Measurements from ENCODE around the gene GALP. TPM values are rescaled to one million over a fixed set of nuclear protein-coding genes. Genes with fewer than 3 reads are reported as not detected.
A peak's percentile ranks its signal among the peaks of the same experiment; 100 is the strongest.

GALP gene
- total and polyA plus RNA-seq, 5 donors from 2014 or later: not detected

- Mint-ChIP-seq H3K27me3 (no peaks in the 10 kb centered on the region), H3K36me3 (peaks cover 13% of the 10 kb centered on the region), H3K4me3 (no peak overlapping the region), H3K9me3 (no peaks in the 10 kb centered on the region), H3K4me1 (peaks cover 4 to 24% (median 10%) of the 10 kb centered on the region in 4 donors), H3K27ac (no peak overlapping the region)
- Histone ChIP-seq H3K4me1 (ENCODE audit: control insufficient read depth, insufficient read depth, low read length, poor library complexity, severe bottlenecking) (no peaks in the 10 kb centered on the region), H3K27ac (ENCODE audit: insufficient read depth, low read length, poor library complexity, severe bottlenecking) (no peak overlapping the region), H3K27me3 (ENCODE audit: control insufficient read depth, insufficient read depth, low read length) (no peaks in the 10 kb centered on the region), H3K4me3 (ENCODE audit: low read depth, low read length) (no peak overlapping the region), H3K9me3 (ENCODE audit: control insufficient read depth in 2 of 2, low read length in 2 of 2) (no peaks in the 10 kb centered on the region), H3K36me3 (ENCODE audit: control insufficient read depth, insufficient read depth, low read length) (peaks cover 19% of the 10 kb centered on the region)
- no peak for DNase-seq
- ATAC-seq (ENCODE audit: low read depth in 2 of 2): no peak
Observed at GRCh38 chr19:56149656-56150038, 26.2 kb upstream of the GALP start.

- no peak for DNase-seq
- no peaks in the 10 kb centered on the region for H3K9me3 ChIP-seq (ENCODE audit: control insufficient read depth in 2 of 2, low read length in 2 of 2)
- no peak overlapping the region for H3K27ac Mint-ChIP-seq
Observed at GRCh38 chr19:56150358-56150757, 25.4 kb upstream of the GALP start.

GRCh38 chr19:56152644-56153043 is 23.2 kb upstream of the GALP start:
- Histone ChIP-seq H3K4me1 (ENCODE audit: control insufficient read depth, insufficient read depth, low read length, poor library complexity, severe bottlenecking) (no peaks in the 10 kb centered on the region), H3K27me3 (ENCODE audit: control insufficient read depth, insufficient read depth, low read length) (no peaks in the 10 kb centered on the region), H3K9me3 (ENCODE audit: control insufficient read depth in 2 of 2, low read length in 2 of 2) (no peaks in the 10 kb centered on the region), H3K27ac (ENCODE audit: insufficient read depth, low read length, poor library complexity, severe bottlenecking) (no peak overlapping the region), H3K36me3 (ENCODE audit: control insufficient read depth, insufficient read depth, low read length) (peaks cover 35% of the 10 kb centered on the region), H3K4me3 (ENCODE audit: low read depth, low read length) (no peak overlapping the region)
- no peaks in the 10 kb centered on the region for H3K9me3 Mint-ChIP-seq
- no peak for ATAC-seq (ENCODE audit: low read depth in 2 of 2)
- H3K27ac Mint-ChIP-seq: peak overlapping the region in 1 of 3 donors; percentile 20
- DNase-seq: no peak
- no peaks in the 10 kb centered on the region for H3K27me3 Mint-ChIP-seq
- peaks cover 4 to 24% (median 11%) of the 10 kb centered on the region in 4 donors for H3K4me1 Mint-ChIP-seq
- H3K4me3 Mint-ChIP-seq: no peak overlapping the region
- H3K36me3 Mint-ChIP-seq: peaks cover 26% of the 10 kb centered on the region

More at GRCh38 chr19:56150358-56150757, 25.4 kb upstream of the GALP start:
- Mint-ChIP-seq H3K4me3 (no peak overlapping the region), H3K36me3 (peaks cover 17% of the 10 kb centered on the region), H3K27me3 (no peaks in the 10 kb centered on the region), H3K4me1 (peaks cover 4 to 24% (median 11%) of the 10 kb centered on the region in 4 donors), H3K9me3 (no peaks in the 10 kb centered on the region)
- Histone ChIP-seq H3K27me3 (ENCODE audit: control insufficient read depth, insufficient read depth, low read length) (no peaks in the 10 kb centered on the region), H3K4me1 (ENCODE audit: control insufficient read depth, insufficient read depth, low read length, poor library complexity, severe bottlenecking) (no peaks in the 10 kb centered on the region), H3K27ac (ENCODE audit: insufficient read depth, low read length, poor library complexity, severe bottlenecking) (no peak overlapping the region), H3K4me3 (ENCODE audit: low read depth, low read length) (no peak overlapping the region), H3K36me3 (ENCODE audit: control insufficient read depth, insufficient read depth, low read length) (peaks cover 25% of the 10 kb centered on the region)
- ATAC-seq (ENCODE audit: low read depth in 2 of 2): no peak

- DNase-seq (no peak), ATAC-seq (ENCODE audit: low read depth in 2 of 2) (no peak)
- Histone ChIP-seq H3K9me3 (ENCODE audit: control insufficient read depth in 2 of 2, low read length in 2 of 2) (no peaks in the 10 kb centered on the region), H3K4me1 (ENCODE audit: control insufficient read depth, insufficient read depth, low read length, poor library complexity, severe bottlenecking) (no peaks in the 10 kb centered on the region), H3K27ac (ENCODE audit: insufficient read depth, low read length, poor library complexity, severe bottlenecking) (no peak overlapping the region), H3K27me3 (ENCODE audit: control insufficient read depth, insufficient read depth, low read length) (no peaks in the 10 kb centered on the region), H3K36me3 (ENCODE audit: control insufficient read depth, insufficient read depth, low read length) (peaks cover 27% of the 10 kb centered on the region), H3K4me3 (ENCODE audit: low read depth, low read length) (no peak overlapping the region)
- Mint-ChIP-seq H3K4me3 (no peak overlapping the region), H3K27ac (peak overlapping the region; percentile 27 to 39 (median 28)), H3K27me3 (no peaks in the 10 kb centered on the region), H3K36me3 (peaks cover 23% of the 10 kb centered on the region), H3K9me3 (no peaks in the 10 kb centered on the region), H3K4me1 (peaks cover 4 to 21% (median 11%) of the 10 kb centered on the region in 4 donors)
Observed at GRCh38 chr19:56153507-56153906, 22.3 kb upstream of the GALP start.

- no peaks in the 10 kb centered on the region for H3K4me1 ChIP-seq (ENCODE audit: control insufficient read depth, insufficient read depth, low read length, poor library complexity, severe bottlenecking)
- H3K27ac Mint-ChIP-seq: no peak overlapping the region
- no peak overlapping the region for H3K4me3 ChIP-seq (ENCODE audit: low read depth, low read length)
- peaks cover 23% of the 10 kb centered on the region for H3K36me3 ChIP-seq (ENCODE audit: control insufficient read depth, insufficient read depth, low read length)
- DNase-seq: no peak
- peaks cover 3 to 18% (median 10%) of the 10 kb centered on the region in 4 donors for H3K4me1 Mint-ChIP-seq
- H3K27me3 ChIP-seq (ENCODE audit: control insufficient read depth, insufficient read depth, low read length): no peaks in the 10 kb centered on the region
- H3K9me3 Mint-ChIP-seq: peaks cover 0 to 6% (median 0%) of the 10 kb centered on the region in 7 donors
- no peaks in the 10 kb centered on the region for H3K9me3 ChIP-seq (ENCODE audit: control insufficient read depth in 2 of 2, low read length in 2 of 2)
- no peak for ATAC-seq (ENCODE audit: low read depth in 2 of 2)
- H3K27ac ChIP-seq (ENCODE audit: insufficient read depth, low read length, poor library complexity, severe bottlenecking): no peak overlapping the region
- H3K4me3 Mint-ChIP-seq: no peak overlapping the region
- peaks cover 24% of the 10 kb centered on the region for H3K36me3 Mint-ChIP-seq
- H3K27me3 Mint-ChIP-seq: no peaks in the 10 kb centered on the region
Observed at GRCh38 chr19:56155124-56155687, 20.6 kb upstream of the GALP start.

GRCh38 chr19:56156768-56157167 is 19.0 kb upstream of the GALP start:
- Mint-ChIP-seq H3K27me3 (no peaks in the 10 kb centered on the region), H3K9me3 (peaks cover 0 to 6% (median 0%) of the 10 kb centered on the region in 7 donors), H3K4me3 (no peak overlapping the region), H3K36me3 (peaks cover 24% of the 10 kb centered on the region), H3K27ac (no peak overlapping the region), H3K4me1 (peaks cover 0 to 17% (median 10%) of the 10 kb centered on the region in 4 donors)
- Histone ChIP-seq H3K4me3 (ENCODE audit: low read depth, low read length) (no peak overlapping the region), H3K27me3 (ENCODE audit: control insufficient read depth, insufficient read depth, low read length) (no peaks in the 10 kb centered on the region), H3K27ac (ENCODE audit: insufficient read depth, low read length, poor library complexity, severe bottlenecking) (no peak overlapping the region), H3K4me1 (ENCODE audit: control insufficient read depth, insufficient read depth, low read length, poor library complexity, severe bottlenecking) (no peaks in the 10 kb centered on the region), H3K36me3 (ENCODE audit: control insufficient read depth, insufficient read depth, low read length) (peaks cover 23% of the 10 kb centered on the region), H3K9me3 (ENCODE audit: control insufficient read depth in 2 of 2, low read length in 2 of 2) (no peaks in the 10 kb centered on the region)
- DNase-seq: no peak
- no peak for ATAC-seq (ENCODE audit: low read depth in 2 of 2)

GRCh38 chr19:56158170-56158757 is 17.5 kb upstream of the GALP start:
- Mint-ChIP-seq H3K27ac (no peak overlapping the region), H3K27me3 (no peaks in the 10 kb centered on the region), H3K4me1 (peaks cover 0 to 7% (median 6%) of the 10 kb centered on the region in 4 donors), H3K4me3 (no peak overlapping the region), H3K36me3 (peaks cover 27% of the 10 kb centered on the region), H3K9me3 (peaks cover 0 to 6% (median 0%) of the 10 kb centered on the region in 7 donors)
- H3K27ac ChIP-seq (ENCODE audit: insufficient read depth, low read length, poor library complexity, severe bottlenecking): no peak overlapping the region
- H3K36me3 ChIP-seq (ENCODE audit: control insufficient read depth, insufficient read depth, low read length): peaks cover 23% of the 10 kb centered on the region
- DNase-seq (no peak), ATAC-seq (ENCODE audit: low read depth in 2 of 2) (no peak)
- no peak overlapping the region for H3K4me3 ChIP-seq (ENCODE audit: low read depth, low read length)
- no peaks in the 10 kb centered on the region for H3K4me1 ChIP-seq (ENCODE audit: control insufficient read depth, insufficient read depth, low read length, poor library complexity, severe bottlenecking)
- no peaks in the 10 kb centered on the region for H3K27me3 ChIP-seq (ENCODE audit: control insufficient read depth, insufficient read depth, low read length)
- no peaks in the 10 kb centered on the region for H3K9me3 ChIP-seq (ENCODE audit: control insufficient read depth in 2 of 2, low read length in 2 of 2)

Measured in CD4-positive, CD25-positive, alpha-beta regulatory T cell (primary cell).